Measurements from ENCODE around the gene NCS1. TPM values are rescaled to one million over a fixed set of nuclear protein-coding genes. Genes with fewer than 3 reads are reported as not detected.
A peak's percentile ranks its signal among the peaks of the same experiment; 100 is the strongest.

NCS1 gene
- total RNA-seq, result 44.7 to 47.1 TPM (median 44.8 TPM) in 3 replicates

- peak within 1 kb of the TSS; percentile 54 for H3K27ac Mint-ChIP-seq
- no peaks in the 10 kb centered on the region for H3K27me3 Mint-ChIP-seq (ENCODE audit: low read depth)
- peaks cover 17% of the 10 kb centered on the region for H3K4me1 Mint-ChIP-seq
- no peak for TF ChIP-seq CTCF (IDR thresholded peaks at IDR 0.05; ENCODE audit: unreplicated experiment)
- no peaks in the 10 kb centered on the region for H3K9me3 Mint-ChIP-seq
- H3K36me3 Mint-ChIP-seq, result no peaks in the 10 kb centered on the region
- DNase-seq (ENCODE audit: low spot score in 2 of 2, unreplicated experiment in 2 of 2), result peak; percentile 61 to 73
- peak within 1 kb of the TSS; percentile 83 for H3K4me3 Mint-ChIP-seq
Measured at GRCh38 chr9:130172161-130172857, at the start of gene NCS1. Gene NCS1 (plus strand): TSS chr9:130172404. CDS start chr9:130172664, 260 bp downstream.

DNA sequence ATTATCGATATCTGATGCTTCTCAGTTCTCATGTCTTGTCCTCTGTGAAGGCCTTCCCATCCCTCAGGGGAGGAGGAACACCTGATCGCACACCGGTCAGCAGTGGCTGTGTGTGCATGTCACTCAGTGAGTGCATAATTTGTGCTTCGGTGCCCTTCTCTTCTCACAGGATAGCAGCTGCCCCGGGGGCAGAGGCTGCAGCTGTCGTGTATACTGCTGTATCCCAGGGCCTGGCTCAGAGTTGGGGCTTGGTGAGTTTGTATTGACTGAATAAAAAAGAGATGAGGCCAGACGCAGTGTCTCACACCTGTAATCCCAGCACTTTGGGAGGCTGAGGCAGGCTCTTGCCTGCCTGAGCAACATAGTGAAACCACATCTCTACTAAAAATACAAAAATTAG is 49.7 kb upstream of the NCS1 start:
- peaks cover 24% of the 10 kb centered on the region for H3K4me1 Mint-ChIP-seq
- no peaks in the 10 kb centered on the region for H3K27me3 Mint-ChIP-seq (ENCODE audit: low read depth)
- no peak overlapping the region for H3K4me3 Mint-ChIP-seq
- H3K9me3 Mint-ChIP-seq, result no peaks in the 10 kb centered on the region
- no peak for TF ChIP-seq CTCF (IDR thresholded peaks at IDR 0.05; ENCODE audit: unreplicated experiment)
- no peak overlapping the region for H3K27ac Mint-ChIP-seq
- no peak for DNase-seq (ENCODE audit: low spot score in 2 of 2, unreplicated experiment in 2 of 2)
- H3K36me3 Mint-ChIP-seq, result peaks cover 24% of the 10 kb centered on the region

DNA sequence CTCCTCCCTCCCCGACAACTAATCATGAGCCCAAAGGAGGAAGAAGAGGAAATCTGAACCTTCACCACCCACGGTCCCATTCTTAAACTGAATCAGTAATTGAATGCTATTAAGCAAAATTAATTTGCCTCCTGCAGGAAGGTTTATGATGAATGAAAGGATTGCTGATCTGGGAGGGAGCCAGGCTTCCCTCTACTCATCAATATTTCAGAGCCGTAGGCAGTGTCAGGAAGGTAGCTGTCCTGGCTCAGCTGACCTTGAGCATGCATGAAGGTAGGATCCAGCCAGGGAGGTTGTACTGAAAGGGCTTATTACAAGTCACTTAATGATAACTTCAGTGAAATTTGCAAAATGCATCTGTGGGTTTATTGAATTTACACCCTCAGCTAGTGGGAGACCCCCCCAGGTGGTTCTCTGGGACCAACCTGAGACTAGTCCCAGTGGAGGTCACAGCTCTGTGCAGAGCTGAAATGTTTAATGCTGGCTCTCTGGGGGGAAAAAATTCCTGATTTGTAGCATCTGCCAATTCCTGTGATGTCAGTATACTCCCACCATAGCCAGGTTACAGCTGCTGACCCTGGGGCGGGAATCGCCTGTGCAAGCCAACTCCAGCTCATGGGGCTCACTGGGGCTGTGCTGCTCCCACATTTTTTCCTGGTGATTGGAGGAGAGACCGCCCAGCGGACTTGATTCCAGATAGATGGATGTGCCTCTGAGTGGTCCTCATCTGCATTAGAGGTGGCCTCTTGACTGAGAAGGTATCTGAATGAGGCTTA is 47.9 kb upstream of the NCS1 start:
- peak overlapping the region; percentile 50 for H3K27ac Mint-ChIP-seq
- no peaks in the 10 kb centered on the region for H3K27me3 Mint-ChIP-seq (ENCODE audit: low read depth)

DNA sequence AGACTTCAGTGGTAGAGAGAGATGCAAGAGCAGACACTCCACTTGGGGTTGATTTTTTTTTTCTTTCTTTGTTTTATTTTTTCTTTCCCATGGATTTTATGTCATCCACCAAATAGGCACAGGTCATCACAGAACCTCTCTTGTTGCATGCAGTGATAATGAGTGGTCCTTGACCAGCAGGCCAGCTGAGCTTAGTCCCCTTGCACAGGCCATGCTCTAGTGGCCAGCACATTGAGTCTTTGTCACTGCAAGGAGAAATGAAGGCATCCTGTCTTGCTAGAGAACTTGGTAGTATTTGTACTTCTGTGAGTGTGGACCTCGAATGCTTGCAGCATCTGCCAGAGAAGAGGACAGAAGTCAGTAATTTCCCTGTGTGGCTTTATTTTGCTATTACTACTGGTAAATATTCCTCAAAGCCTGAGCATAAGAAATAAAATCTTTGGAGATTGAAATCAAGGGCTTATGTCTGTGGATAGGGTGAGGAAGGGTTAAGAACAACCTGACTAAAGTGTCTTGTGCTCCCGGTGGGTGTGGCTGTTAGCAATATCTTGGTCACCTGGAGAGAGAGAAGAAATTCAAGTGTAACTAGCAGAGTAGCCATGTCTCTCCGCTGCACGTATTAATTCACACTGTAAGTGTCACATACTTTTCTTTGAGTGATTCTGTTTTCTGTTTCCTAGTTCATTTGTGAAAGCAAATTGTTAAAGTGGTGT is 45.3 kb upstream of the NCS1 start:
- H3K4me3 Mint-ChIP-seq, result no peak overlapping the region
- no peaks in the 10 kb centered on the region for H3K9me3 Mint-ChIP-seq
- no peak for TF ChIP-seq CTCF (IDR thresholded peaks at IDR 0.05; ENCODE audit: unreplicated experiment)
- H3K4me1 Mint-ChIP-seq, result peaks cover 44% of the 10 kb centered on the region
- no peak for DNase-seq (ENCODE audit: low spot score in 2 of 2, unreplicated experiment in 2 of 2)
- no peaks in the 10 kb centered on the region for H3K27me3 Mint-ChIP-seq (ENCODE audit: low read depth)
- peaks cover 37% of the 10 kb centered on the region for H3K36me3 Mint-ChIP-seq
- H3K27ac Mint-ChIP-seq, result peak overlapping the region; percentile 95

More for the DNA sequence above, 47.9 kb upstream of the NCS1 start:
- no peak for TF ChIP-seq CTCF (IDR thresholded peaks at IDR 0.05; ENCODE audit: unreplicated experiment)
- peaks cover 38% of the 10 kb centered on the region for H3K4me1 Mint-ChIP-seq
- no peak for DNase-seq (ENCODE audit: low spot score in 2 of 2, unreplicated experiment in 2 of 2)
- no peaks in the 10 kb centered on the region for H3K9me3 Mint-ChIP-seq
- no peak overlapping the region for H3K4me3 Mint-ChIP-seq
- H3K36me3 Mint-ChIP-seq, result peaks cover 34% of the 10 kb centered on the region

- peak overlapping the region; percentile 92 for H3K27ac Mint-ChIP-seq
- no peaks in the 10 kb centered on the region for H3K9me3 Mint-ChIP-seq
- peaks cover 44% of the 10 kb centered on the region for H3K4me1 Mint-ChIP-seq
- TF ChIP-seq CTCF (IDR thresholded peaks at IDR 0.05; ENCODE audit: unreplicated experiment), result no peak
- H3K4me3 Mint-ChIP-seq, result no peak overlapping the region
- peaks cover 37% of the 10 kb centered on the region for H3K36me3 Mint-ChIP-seq
- H3K27me3 Mint-ChIP-seq (ENCODE audit: low read depth), result no peaks in the 10 kb centered on the region
- no peak for DNase-seq (ENCODE audit: low spot score in 2 of 2, unreplicated experiment in 2 of 2)
Measured at GRCh38 chr9:130128251-130128650, 44.0 kb upstream of the NCS1 start.

Data from mesothelial cell of epicardium (in vitro differentiated cells).